CD8-positive, alpha-beta memory T cell (primary cell): ENCODE results near the gene SOX30. TPM values are rescaled to one million over a fixed set of nuclear protein-coding genes. Genes with fewer than 3 reads are reported as not detected.
A peak's percentile ranks its signal among the peaks of the same experiment; 100 is the strongest.

Experiments used
- CTCF ChIA-PET: fragments of 350-600 bp; sonication (Branson Sonifier 250); formaldehyde crosslinking; loops from one replicate; lab custom pipeline; 2021; ENCODE audit warnings: antibody characterized with exemption; lab: Charles Lee
- POLR2A ChIA-PET: fragments of 350-600 bp; sonication (Branson Sonifier 250); formaldehyde crosslinking; loops from one replicate; lab custom pipeline; 2021; ENCODE audit warnings: antibody characterized with exemption; lab: Charles Lee
- DNase-seq, 5 donors: peaks; one replicate each; pipeline versions ENCODE4 v3.0.0 to v3.0.0-alpha.2; 2020 to 2022; ENCODE audit warnings: mixed read lengths in 1 of 5
- H3K27ac ChIP-seq: one replicate; pipeline ENCODE4 v1.7.0; 2013; ENCODE audit warnings: low read depth, mild to moderate bottlenecking, low read length, moderate library complexity
- H3K27me3 ChIP-seq: 2 replicates; pipeline ENCODE4 v1.7.0; 2013; ENCODE audit warnings: low read length, mild to moderate bottlenecking; ENCODE audit not compliant: insufficient read depth, poor library complexity, severe bottlenecking
- H3K36me3 ChIP-seq: 2 replicates; pipeline ENCODE4 v1.7.0; 2013; ENCODE audit warnings: mild to moderate bottlenecking, low read length, moderate library complexity; ENCODE audit not compliant: insufficient read depth
- H3K4me1 ChIP-seq: 2 replicates; pipeline ENCODE4 v1.7.0; 2013; ENCODE audit warnings: mild to moderate bottlenecking, low read length, moderate library complexity; ENCODE audit not compliant: insufficient read depth
- H3K4me3 ChIP-seq: 2 replicates; pipeline ENCODE4 v1.7.0; 2013; ENCODE audit warnings: mild to moderate bottlenecking, low read length
- H3K9me3 ChIP-seq: 2 replicates; pipeline ENCODE4 v1.7.0; 2013; ENCODE audit warnings: mild to moderate bottlenecking, low read length
- H3K27ac Mint-ChIP-seq, 8 donors: one replicate each; pipeline ENCODE4 v1.8.0; 2020 to 2021; ENCODE audit warnings: mixed read lengths in 8 of 8, mild to moderate bottlenecking in 6 of 8, inconsistent platforms in 3 of 8, moderate library complexity in 3 of 8
- H3K27me3 Mint-ChIP-seq, 2 donors: one replicate each; pipeline ENCODE4 v1.8.0; 2020 to 2021; ENCODE audit warnings: mixed read lengths in 2 of 2, mild to moderate bottlenecking in 1 of 2, moderate library complexity in 1 of 2
- H3K36me3 Mint-ChIP-seq, 3 donors: one replicate each; pipeline ENCODE4 v1.8.0; 2020 to 2021; ENCODE audit warnings: mixed read lengths in 3 of 3, inconsistent platforms in 1 of 3, mild to moderate bottlenecking in 1 of 3
- H3K4me1 Mint-ChIP-seq, 3 donors: one replicate each; pipeline ENCODE4 v1.8.0; 2020 to 2021; ENCODE audit warnings: mixed read lengths in 3 of 3, inconsistent platforms in 1 of 3, mild to moderate bottlenecking in 1 of 3
- H3K4me3 Mint-ChIP-seq, 7 donors: one replicate each; pipeline ENCODE4 v1.8.0; 2020 to 2021; ENCODE audit warnings: mixed read lengths in 7 of 7, mild to moderate bottlenecking in 6 of 7, moderate library complexity in 4 of 7, inconsistent platforms in 2 of 7
- H3K9me3 Mint-ChIP-seq, 5 donors: one replicate each; pipeline ENCODE4 v1.8.0; 2020 to 2022; ENCODE audit warnings: mixed read lengths in 5 of 5, mild to moderate bottlenecking in 3 of 5, moderate library complexity in 2 of 5, inconsistent platforms in 1 of 5
- polyA plus RNA-seq: library from polyadenylated mRNA; unstranded; fragments of 300-500 nt; fragmentation: Illumina TruSeq; gene quantifications from one replicate; pipeline ENCODE4 v1.2.3, GENCODE V29; 2021
- total RNA-seq, 2 experiments: library from RNA; stranded (reverse); gene quantifications; one replicate each; pipeline ENCODE4 v1.2.3, GENCODE V29; 2021

Gene SOX30
- total and polyA plus RNA-seq, 3 experiments from 2014 or later, result 0.09 to 0.28 (median 0.11) TPM

GRCh38 chr5:157603333-157604190 is 48.7 kb downstream of the SOX30 start:
- H3K27ac ChIP-seq, result no peak overlapping the region
- H3K27me3 ChIP-seq, result no peaks in the 10 kb centered on the region
- peak overlapping the region; percentile 18 for H3K4me3 ChIP-seq
- H3K36me3 Mint-ChIP-seq, result no peaks in the 10 kb centered on the region
- DNase-seq, result peak; percentile 8 to 72 (median 56)
- H3K36me3 ChIP-seq, result no peaks in the 10 kb centered on the region
- POLR2A ChIA-PET, result interaction anchor here (0.6 kb wide), 1 partner anchor 149 kb away, joined by 6 read pairs; no protein-coding TSS in a partner anchor
- H3K27ac Mint-ChIP-seq, result peak overlapping the region; percentile 66 to 95 (median 82)
- H3K9me3 Mint-ChIP-seq, result no peaks in the 10 kb centered on the region
- peaks cover 41% of the 10 kb centered on the region for H3K4me1 ChIP-seq
- no peaks in the 10 kb centered on the region for H3K9me3 ChIP-seq
- H3K4me3 Mint-ChIP-seq, result peak overlapping the region; percentile 28 to 72 (median 60)
- H3K27me3 Mint-ChIP-seq, result no peaks in the 10 kb centered on the region
- peaks cover 52 to 69% (median 53%) of the 10 kb centered on the region in 3 donors for H3K4me1 Mint-ChIP-seq
- CTCF ChIA-PET, result no interaction called here

GRCh38 chr5:157602505-157602904 is 49.7 kb downstream of the SOX30 start:
- ChIA-PET POLR2A (no interaction called here), CTCF (no interaction called here)
- no peaks in the 10 kb centered on the region for H3K36me3 ChIP-seq
- H3K27me3 ChIP-seq, result no peaks in the 10 kb centered on the region
- Mint-ChIP-seq H3K9me3 (no peaks in the 10 kb centered on the region), H3K27me3 (no peaks in the 10 kb centered on the region), H3K4me3 (peak overlapping the region in 4 of 7 donors; percentile 0 to 42 (median 20)), H3K36me3 (no peaks in the 10 kb centered on the region), H3K4me1 (peaks cover 50 to 67% (median 52%) of the 10 kb centered on the region in 3 donors), H3K27ac (peak overlapping the region; percentile 48 to 95 (median 82))
- no peak overlapping the region for H3K4me3 ChIP-seq
- peaks cover 31% of the 10 kb centered on the region for H3K4me1 ChIP-seq
- H3K9me3 ChIP-seq, result no peaks in the 10 kb centered on the region
- no peak overlapping the region for H3K27ac ChIP-seq
- no peak for DNase-seq

- POLR2A ChIA-PET, result no interaction called here
- H3K4me3 Mint-ChIP-seq, result no peak overlapping the region
These were observed 52.0 kb downstream of the SOX30 start for GRCh38 chr5:157600252-157600651.

GRCh38 chr5:157599565-157599964 is 52.7 kb downstream of the SOX30 start:
- Histone ChIP-seq H3K4me3 (no peak overlapping the region), H3K4me1 (peaks cover 31% of the 10 kb centered on the region), H3K27me3 (no peaks in the 10 kb centered on the region), H3K36me3 (no peaks in the 10 kb centered on the region), H3K9me3 (no peaks in the 10 kb centered on the region), H3K27ac (no peak overlapping the region)
- Mint-ChIP-seq H3K36me3 (peaks cover 0 to under 1% (median 0%) of the 10 kb centered on the region in 3 donors), H3K27me3 (no peaks in the 10 kb centered on the region), H3K9me3 (no peaks in the 10 kb centered on the region), H3K4me1 (peaks cover 62 to 80% (median 69%) of the 10 kb centered on the region in 3 donors), H3K4me3 (no peak overlapping the region), H3K27ac (peak overlapping the region in 1 of 8 donors; percentile 21)
- ChIA-PET CTCF (no interaction called here), POLR2A (no interaction called here)
- DNase-seq, result no peak

More at GRCh38 chr5:157600252-157600651, 52.0 kb downstream of the SOX30 start:
- Histone ChIP-seq H3K4me1 (peaks cover 34% of the 10 kb centered on the region), H3K27me3 (no peaks in the 10 kb centered on the region), H3K9me3 (no peaks in the 10 kb centered on the region), H3K27ac (no peak overlapping the region), H3K4me3 (no peak overlapping the region), H3K36me3 (no peaks in the 10 kb centered on the region)
- Mint-ChIP-seq H3K4me1 (peaks cover 59 to 76% (median 64%) of the 10 kb centered on the region in 3 donors), H3K9me3 (no peaks in the 10 kb centered on the region), H3K27ac (peak overlapping the region in 1 of 8 donors; percentile 48), H3K36me3 (no peaks in the 10 kb centered on the region), H3K27me3 (no peaks in the 10 kb centered on the region)
- no peak for DNase-seq
- CTCF ChIA-PET, result no interaction called here

- H3K36me3 ChIP-seq, result no peaks in the 10 kb centered on the region
- no peaks in the 10 kb centered on the region for H3K9me3 Mint-ChIP-seq
- H3K4me3 Mint-ChIP-seq, result peak overlapping the region in 1 of 7 donors; percentile 0
- H3K27ac ChIP-seq, result no peak overlapping the region
- no peaks in the 10 kb centered on the region for H3K9me3 ChIP-seq
- H3K36me3 Mint-ChIP-seq, result peaks cover 0 to 1% (median 0%) of the 10 kb centered on the region in 3 donors
- no peaks in the 10 kb centered on the region for H3K27me3 Mint-ChIP-seq
- H3K4me3 ChIP-seq, result no peak overlapping the region
- peaks cover 20% of the 10 kb centered on the region for H3K4me1 ChIP-seq
- ChIA-PET POLR2A (no interaction called here), CTCF (no interaction called here)
- no peak for DNase-seq
- H3K27me3 ChIP-seq, result no peaks in the 10 kb centered on the region
- H3K27ac Mint-ChIP-seq, result no peak overlapping the region
- H3K4me1 Mint-ChIP-seq, result peaks cover 53 to 79% (median 66%) of the 10 kb centered on the region in 3 donors
These were observed 53.8 kb downstream of the SOX30 start for GRCh38 chr5:157598350-157598936.

DNA sequence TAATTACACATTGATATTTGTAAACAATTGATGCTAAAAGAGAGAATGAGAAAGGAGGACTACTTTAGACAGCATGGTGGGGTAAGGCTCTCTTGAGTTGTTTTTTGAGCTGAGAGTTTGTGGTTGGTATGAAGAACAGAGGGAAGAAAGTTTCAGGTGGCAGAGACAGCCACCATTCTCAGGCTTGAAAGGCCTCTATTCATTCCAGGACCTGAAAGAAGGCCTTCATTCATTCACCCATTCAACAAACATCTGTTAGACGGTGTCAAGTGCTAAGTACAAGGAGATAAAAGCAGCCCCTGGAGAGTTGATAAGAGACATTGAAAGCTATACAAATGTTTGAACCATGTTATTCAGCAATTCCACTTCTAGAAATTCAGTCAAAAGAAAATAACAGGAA is 55.0 kb downstream of the SOX30 start:
- Histone ChIP-seq H3K36me3 (no peaks in the 10 kb centered on the region), H3K4me1 (peaks cover 16% of the 10 kb centered on the region), H3K9me3 (no peaks in the 10 kb centered on the region), H3K27me3 (no peaks in the 10 kb centered on the region), H3K27ac (no peak overlapping the region), H3K4me3 (no peak overlapping the region)
- Mint-ChIP-seq H3K27me3 (no peaks in the 10 kb centered on the region), H3K27ac (peak overlapping the region in 5 of 8 donors; percentile 7 to 81 (median 62)), H3K36me3 (peaks cover 0 to 1% (median 0%) of the 10 kb centered on the region in 3 donors), H3K9me3 (no peaks in the 10 kb centered on the region), H3K4me1 (peaks cover 49 to 79% (median 66%) of the 10 kb centered on the region in 3 donors), H3K4me3 (peak overlapping the region in 2 of 7 donors; percentile 6 to 13)
- POLR2A ChIA-PET, result no interaction called here
- CTCF ChIA-PET, result no interaction called here
- no peak for DNase-seq

DNA sequence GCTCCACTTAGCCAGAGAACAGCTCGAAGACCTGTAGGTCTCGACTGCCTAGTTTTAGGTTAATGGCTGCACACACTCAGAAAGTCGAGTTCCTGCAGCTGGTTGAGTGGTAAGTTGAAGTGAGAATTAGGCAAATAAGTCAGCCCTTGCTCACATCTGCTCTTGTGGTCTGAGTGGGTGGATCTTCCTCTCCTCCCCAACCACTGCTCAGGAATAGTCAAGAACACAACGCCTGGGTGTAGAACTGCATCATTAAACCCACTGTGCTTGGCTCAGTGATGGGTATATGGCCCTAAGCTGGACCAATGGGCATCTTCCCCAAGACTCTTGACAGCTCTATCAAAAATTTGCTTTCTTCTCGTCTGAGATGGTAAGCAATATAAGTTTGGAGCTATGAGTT is 55.8 kb downstream of the SOX30 start:
- peak overlapping the region in 7 of 8 donors; percentile 41 to 81 (median 54) for H3K27ac Mint-ChIP-seq
- POLR2A ChIA-PET, result interaction anchor here (1.1 kb wide), 1 partner anchor 9 kb away, joined by 5 read pairs; no protein-coding TSS in a partner anchor
- CTCF ChIA-PET, result interaction anchor here (1.2 to 1.4 kb wide), 2 partner anchors 9 to 147 kb away, joined by 3 read pairs; no protein-coding TSS in a partner anchor
- no peaks in the 10 kb centered on the region for H3K9me3 ChIP-seq
- H3K4me1 Mint-ChIP-seq, result peaks cover 52 to 77% (median 69%) of the 10 kb centered on the region in 3 donors
- H3K4me1 ChIP-seq, result peaks cover 18% of the 10 kb centered on the region
- no peak overlapping the region for H3K4me3 ChIP-seq
- H3K4me3 Mint-ChIP-seq, result peak overlapping the region in 4 of 7 donors; percentile 33 to 68 (median 47)
- H3K27ac ChIP-seq, result no peak overlapping the region
- H3K36me3 Mint-ChIP-seq, result peaks cover 0 to 1% (median 0%) of the 10 kb centered on the region in 3 donors
- no peak for DNase-seq
- H3K27me3 ChIP-seq, result no peaks in the 10 kb centered on the region
- no peaks in the 10 kb centered on the region for H3K36me3 ChIP-seq
- H3K27me3 Mint-ChIP-seq, result no peaks in the 10 kb centered on the region
- no peaks in the 10 kb centered on the region for H3K9me3 Mint-ChIP-seq
